Uterus (tissue), 2 donors: ENCODE results near the gene ZNF106.

Source experiments
- POLR2A ChIP-seq, 2 donors: fragments of 450-650 bp; IDR thresholded peaks; one replicate each; pipeline ENCODE4 v1.6.1; 2016; ENCODE audit warnings: antibody characterized with exemption in 2 of 2, mild to moderate bottlenecking in 1 of 2, moderate library complexity in 1 of 2
- TF ChIP-seq, protein P1 (sequence below), 4 experiments: fragments of 200-600 bp in 2 of 4; fragments of 450-650 bp in 2 of 4; sonication (generic) in 2 of 4; IDR thresholded peaks; one replicate each; pipeline ENCODE4 v1.5.1; 2016 to 2019; ENCODE audit warnings: antibody characterized with exemption in 4 of 4, mild to moderate bottlenecking in 2 of 4, moderate library complexity in 1 of 4

DNA sequence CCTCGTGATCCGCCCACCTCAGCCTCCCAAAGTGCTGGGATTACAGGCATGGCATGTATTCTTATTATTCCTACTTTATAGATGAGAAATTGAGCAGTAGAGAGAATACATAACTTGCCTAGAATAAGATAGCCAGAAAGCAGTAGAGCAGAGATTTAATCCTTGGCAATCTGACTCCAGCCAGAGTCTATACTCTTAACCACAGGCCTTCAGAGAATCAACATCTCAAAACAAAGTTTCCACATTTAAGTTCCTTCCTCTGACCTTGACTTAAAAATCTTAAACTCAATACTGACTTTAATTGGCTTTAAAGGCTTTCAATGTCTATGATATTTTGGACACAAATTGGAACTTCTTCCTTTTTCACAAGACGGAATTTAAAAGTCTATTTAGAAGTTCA lies 37.1 kb downstream of the ZNF106 start:
- TF ChIP-seq, protein P1, sequence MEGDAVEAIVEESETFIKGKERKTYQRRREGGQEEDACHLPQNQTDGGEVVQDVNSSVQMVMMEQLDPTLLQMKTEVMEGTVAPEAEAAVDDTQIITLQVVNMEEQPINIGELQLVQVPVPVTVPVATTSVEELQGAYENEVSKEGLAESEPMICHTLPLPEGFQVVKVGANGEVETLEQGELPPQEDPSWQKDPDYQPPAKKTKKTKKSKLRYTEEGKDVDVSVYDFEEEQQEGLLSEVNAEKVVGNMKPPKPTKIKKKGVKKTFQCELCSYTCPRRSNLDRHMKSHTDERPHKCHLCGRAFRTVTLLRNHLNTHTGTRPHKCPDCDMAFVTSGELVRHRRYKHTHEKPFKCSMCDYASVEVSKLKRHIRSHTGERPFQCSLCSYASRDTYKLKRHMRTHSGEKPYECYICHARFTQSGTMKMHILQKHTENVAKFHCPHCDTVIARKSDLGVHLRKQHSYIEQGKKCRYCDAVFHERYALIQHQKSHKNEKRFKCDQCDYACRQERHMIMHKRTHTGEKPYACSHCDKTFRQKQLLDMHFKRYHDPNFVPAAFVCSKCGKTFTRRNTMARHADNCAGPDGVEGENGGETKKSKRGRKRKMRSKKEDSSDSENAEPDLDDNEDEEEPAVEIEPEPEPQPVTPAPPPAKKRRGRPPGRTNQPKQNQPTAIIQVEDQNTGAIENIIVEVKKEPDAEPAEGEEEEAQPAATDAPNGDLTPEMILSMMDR (IDR thresholded peaks at IDR 0.05), result no peak
- no peak for TF ChIP-seq POLR2A (IDR thresholded peaks at IDR 0.05)
